GM10248 (cell line): ENCODE measurements around the gene PPME1.

Source experiments
- CTCF ChIA-PET: fragments of 300-600 bp; sonication (Branson Sonifier 250); formaldehyde crosslinking; extraction: SDS; loops from one replicate; lab custom pipeline; 2021; ENCODE audit warnings: antibody characterized with exemption; lab: Yijun Ruan, JAX
- POLR2A ChIA-PET: fragments of 350-650 bp; sonication (Branson Sonifier 250); formaldehyde crosslinking; extraction: SDS; loops from one replicate; lab custom pipeline; 2020; ENCODE audit warnings: antibody characterized with exemption; lab: Yijun Ruan, JAX
- DNase-seq: peaks from one replicate; pipeline ENCODE4 v3.0.0; 2012; ENCODE audit errors: extremely low spot score
- TF ChIP-seq, protein P1 (sequence below): IDR thresholded peaks from 2 replicates; pipeline ENCODE4 v1.5.1; 2012; ENCODE audit warnings: mild to moderate bottlenecking, low read depth; ENCODE audit errors: extremely low read depth, missing control alignments, control extremely low read depth

The PPME1 gene

DNA sequence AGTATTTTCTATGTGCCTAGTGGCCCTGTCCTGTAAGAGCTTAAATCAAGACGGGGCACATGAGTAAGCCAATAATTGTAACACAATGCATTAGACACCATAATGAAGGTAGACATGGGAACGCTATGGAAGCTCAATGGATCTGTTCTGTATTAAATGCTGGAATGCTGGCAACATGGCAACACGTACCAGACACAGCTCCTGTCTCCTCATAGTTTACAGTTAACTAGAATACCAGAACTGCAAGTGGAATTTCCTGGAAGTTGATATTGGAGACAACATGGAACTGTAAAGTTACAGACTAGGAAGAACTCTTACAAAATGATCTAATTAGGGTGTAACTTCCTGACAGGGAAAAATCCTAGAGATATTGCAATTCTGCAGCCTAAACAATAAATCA, 127.9 kb downstream of the PPME1 start:
- CTCF ChIA-PET = interaction anchor here (1.5 to 2.0 kb wide), 2 partner anchors 11 to 25 kb away, joined by 3 to 6 read pairs; no protein-coding TSS in a partner anchor
- no peak for DNase-seq
- POLR2A ChIA-PET = no interaction called here
- TF ChIP-seq, protein P1, sequence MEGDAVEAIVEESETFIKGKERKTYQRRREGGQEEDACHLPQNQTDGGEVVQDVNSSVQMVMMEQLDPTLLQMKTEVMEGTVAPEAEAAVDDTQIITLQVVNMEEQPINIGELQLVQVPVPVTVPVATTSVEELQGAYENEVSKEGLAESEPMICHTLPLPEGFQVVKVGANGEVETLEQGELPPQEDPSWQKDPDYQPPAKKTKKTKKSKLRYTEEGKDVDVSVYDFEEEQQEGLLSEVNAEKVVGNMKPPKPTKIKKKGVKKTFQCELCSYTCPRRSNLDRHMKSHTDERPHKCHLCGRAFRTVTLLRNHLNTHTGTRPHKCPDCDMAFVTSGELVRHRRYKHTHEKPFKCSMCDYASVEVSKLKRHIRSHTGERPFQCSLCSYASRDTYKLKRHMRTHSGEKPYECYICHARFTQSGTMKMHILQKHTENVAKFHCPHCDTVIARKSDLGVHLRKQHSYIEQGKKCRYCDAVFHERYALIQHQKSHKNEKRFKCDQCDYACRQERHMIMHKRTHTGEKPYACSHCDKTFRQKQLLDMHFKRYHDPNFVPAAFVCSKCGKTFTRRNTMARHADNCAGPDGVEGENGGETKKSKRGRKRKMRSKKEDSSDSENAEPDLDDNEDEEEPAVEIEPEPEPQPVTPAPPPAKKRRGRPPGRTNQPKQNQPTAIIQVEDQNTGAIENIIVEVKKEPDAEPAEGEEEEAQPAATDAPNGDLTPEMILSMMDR = no peak
